HuH-7 (cell line): ENCODE measurements around the gene IL27RA.
A peak's percentile ranks its signal among the peaks of the same experiment; 100 is the strongest.

Source experiments
- DNase-seq: peaks from one replicate; pipeline ENCODE4 v3.0.0; 2011; ENCODE audit warnings: low spot score

The IL27RA gene

GRCh38 chr19:14059652-14060155 is 28.1 kb downstream of the IL27RA start:
- no peak for DNase-seq

- no peak for DNase-seq
These were observed 29.7 kb downstream of the IL27RA start for GRCh38 chr19:14061081-14061749.

- no peak for DNase-seq
These were observed 30.4 kb downstream of the IL27RA start, which contains the start of gene PALM3 for GRCh38 chr19:14061751-14062557. TSS of gene PALM3 (minus strand) at chr19:14062076. CDS start at chr19:14061980, 96 bp downstream.

GRCh38 chr19:14062558-14062855 is 30.9 kb downstream of the IL27RA start:
- DNase-seq = no peak

GRCh38 chr19:14063105-14063504 is 31.5 kb downstream of the IL27RA start:
- DNase-seq = no peak

GRCh38 chr19:14066134-14066533 is 34.6 kb downstream of the IL27RA start:
- no peak for DNase-seq

GRCh38 chr19:14070268-14071050 is 38.9 kb downstream of the IL27RA start:
- DNase-seq = no peak

- peak; percentile 56 for DNase-seq
These were observed 41.1 kb downstream of the IL27RA start, which contains the start of gene MISP3 for GRCh38 chr19:14072535-14073260. TSS of gene MISP3 (plus strand) at chr19:14072786. CDS start at chr19:14073310, 524 bp downstream.

GRCh38 chr19:14073261-14073924 is 41.8 kb downstream of the IL27RA start:
- peak; percentile 67 for DNase-seq

GRCh38 chr19:14073925-14074838 is 42.6 kb downstream of the IL27RA start:
- no peak for DNase-seq

- DNase-seq = no peak
These were observed 46.8 kb downstream of the IL27RA start for GRCh38 chr19:14078411-14078810.

GRCh38 chr19:14080887-14081796 is 49.6 kb downstream of the IL27RA start:
- DNase-seq = peak; percentile 93

- no peak for DNase-seq
These were observed 50.5 kb downstream of the IL27RA start for GRCh38 chr19:14081797-14082674.

GRCh38 chr19:14082675-14082960 is 51.1 kb downstream of the IL27RA start:
- DNase-seq = no peak

- no peak for DNase-seq
These were observed 53.9 kb downstream of the IL27RA start, which contains the start of gene C19orf67 for GRCh38 chr19:14085309-14085995. TSS of gene C19orf67 (minus strand) at chr19:14085783. CDS start at chr19:14085627, 156 bp downstream.

GRCh38 chr19:14086098-14086497 is 54.5 kb downstream of the IL27RA start:
- DNase-seq = no peak

GRCh38 chr19:14088634-14089411 is 57.3 kb downstream of the IL27RA start:
- no peak for DNase-seq
